Fibroblast of pulmonary artery (primary cell): Measurements from ENCODE around the gene AGAP1.
A peak's percentile ranks its signal among the peaks of the same experiment; 100 is the strongest.

Source experiments
- DNase-seq: peaks from one replicate; pipeline ENCODE4 v3.0.0-alpha.2; 2010; ENCODE audit warnings: low read depth
- H3K4me3 ChIP-seq: replicated peaks from 2 replicates; pipeline ENCODE4 v1.5.1; 2011; ENCODE audit warnings: low read depth, mild to moderate bottlenecking, control low read depth, low read length, moderate library complexity
- TF ChIP-seq, protein P1 (sequence below): IDR thresholded peaks from 2 replicates; pipeline ENCODE4 v1.5.1; 2011; ENCODE audit warnings: mild to moderate bottlenecking, control low read depth, low read length, inconsistent platforms; ENCODE audit errors: missing control alignments

AGAP1 gene

DNA sequence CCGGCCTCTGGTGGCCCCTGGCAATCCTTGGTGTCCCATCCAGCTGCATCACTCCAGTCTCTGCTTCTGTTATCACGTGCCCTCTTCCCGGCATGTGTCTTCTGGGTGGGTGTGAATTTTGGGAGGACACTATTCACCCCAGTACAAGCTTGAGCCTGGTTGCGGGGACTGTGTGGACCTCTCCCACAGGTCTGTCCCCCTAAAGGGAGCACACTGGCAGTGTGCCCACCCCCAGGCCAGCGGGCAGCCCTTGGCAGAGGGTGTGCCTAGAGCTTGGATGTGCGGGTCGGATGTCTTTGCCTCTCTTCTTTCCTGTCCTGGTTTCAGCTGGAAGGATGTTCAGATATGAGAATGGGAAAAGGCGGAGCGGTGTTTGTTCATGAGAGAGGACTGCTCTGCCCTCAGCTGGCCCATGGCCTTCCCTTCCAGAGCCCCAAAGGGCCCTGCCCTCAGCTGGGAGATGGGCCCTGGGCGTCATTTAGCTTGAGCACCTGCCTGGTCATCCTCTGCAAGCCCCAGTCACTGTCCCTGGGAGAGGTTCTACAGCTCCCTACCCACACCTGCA lies 73.2 kb downstream of the AGAP1 start:
- H3K4me3 ChIP-seq, result no peak overlapping the region
- no peak for DNase-seq
- TF ChIP-seq, protein P1, sequence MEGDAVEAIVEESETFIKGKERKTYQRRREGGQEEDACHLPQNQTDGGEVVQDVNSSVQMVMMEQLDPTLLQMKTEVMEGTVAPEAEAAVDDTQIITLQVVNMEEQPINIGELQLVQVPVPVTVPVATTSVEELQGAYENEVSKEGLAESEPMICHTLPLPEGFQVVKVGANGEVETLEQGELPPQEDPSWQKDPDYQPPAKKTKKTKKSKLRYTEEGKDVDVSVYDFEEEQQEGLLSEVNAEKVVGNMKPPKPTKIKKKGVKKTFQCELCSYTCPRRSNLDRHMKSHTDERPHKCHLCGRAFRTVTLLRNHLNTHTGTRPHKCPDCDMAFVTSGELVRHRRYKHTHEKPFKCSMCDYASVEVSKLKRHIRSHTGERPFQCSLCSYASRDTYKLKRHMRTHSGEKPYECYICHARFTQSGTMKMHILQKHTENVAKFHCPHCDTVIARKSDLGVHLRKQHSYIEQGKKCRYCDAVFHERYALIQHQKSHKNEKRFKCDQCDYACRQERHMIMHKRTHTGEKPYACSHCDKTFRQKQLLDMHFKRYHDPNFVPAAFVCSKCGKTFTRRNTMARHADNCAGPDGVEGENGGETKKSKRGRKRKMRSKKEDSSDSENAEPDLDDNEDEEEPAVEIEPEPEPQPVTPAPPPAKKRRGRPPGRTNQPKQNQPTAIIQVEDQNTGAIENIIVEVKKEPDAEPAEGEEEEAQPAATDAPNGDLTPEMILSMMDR, result no peak

DNA sequence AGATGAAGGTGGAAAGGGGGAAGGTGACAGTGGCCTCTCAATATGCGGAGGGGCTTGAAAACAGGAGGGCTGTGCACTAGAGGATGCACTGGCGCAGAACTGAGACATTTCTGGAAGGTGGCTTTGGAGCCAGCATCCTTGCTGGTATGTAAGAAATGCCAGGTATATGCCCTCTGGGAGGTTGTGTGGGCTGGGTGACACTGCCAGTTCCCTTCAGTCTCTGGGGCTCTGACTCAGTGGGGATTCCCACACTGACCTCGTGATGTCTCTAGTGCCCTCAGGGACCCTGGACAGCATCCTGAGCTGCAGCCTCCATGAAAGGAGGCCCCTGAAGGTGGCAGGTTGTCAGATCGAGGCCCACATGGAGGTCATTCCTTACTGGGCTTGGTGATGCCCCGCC lies 74.0 kb downstream of the AGAP1 start:
- H3K4me3 ChIP-seq, result no peak overlapping the region
- TF ChIP-seq, protein P1, result no peak
- no peak for DNase-seq

DNA sequence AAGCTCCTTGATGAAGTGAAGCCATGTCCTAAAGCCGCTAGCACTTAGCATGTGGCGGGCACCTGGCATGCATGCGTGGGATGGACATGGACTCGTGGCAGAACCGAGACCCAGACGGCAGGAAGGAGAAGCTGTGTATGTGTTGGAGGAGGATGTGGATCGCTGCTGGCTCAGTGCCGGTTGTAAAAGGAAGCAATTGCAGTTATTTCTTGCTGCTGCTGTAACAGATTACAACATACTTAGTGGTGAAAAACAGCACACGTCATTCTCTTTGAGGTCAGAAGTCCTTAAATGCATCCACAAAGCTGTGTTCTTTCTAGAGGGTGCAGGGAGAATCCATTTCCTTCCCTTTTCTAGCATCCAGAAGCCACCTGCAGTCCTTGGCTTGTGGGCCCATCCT lies 74.6 kb downstream of the AGAP1 start:
- no peak for DNase-seq
- TF ChIP-seq, protein P1, result no peak

DNA sequence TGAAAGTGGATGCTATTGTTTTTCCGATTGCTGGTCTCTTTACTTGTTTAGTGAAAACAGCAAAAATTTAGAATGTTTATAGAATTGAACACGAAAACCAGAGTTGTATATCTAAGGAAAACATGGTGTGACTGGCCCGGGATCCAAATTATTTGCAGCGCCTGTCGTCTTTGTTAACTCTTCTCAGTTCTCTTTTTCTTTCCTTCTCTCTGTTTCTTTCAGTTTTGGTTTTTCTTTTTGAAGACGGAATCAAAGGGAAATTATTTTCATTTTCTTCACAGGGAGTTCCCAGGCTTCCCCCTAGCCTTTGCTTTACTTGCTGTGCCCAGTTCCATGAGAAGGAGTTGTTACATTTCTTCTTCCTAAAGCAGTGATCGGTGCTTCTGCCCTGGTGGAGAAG lies 76.0 kb downstream of the AGAP1 start:
- DNase-seq, result no peak
- TF ChIP-seq, protein P1, result no peak
- no peak overlapping the region for H3K4me3 ChIP-seq

More for the DNA sequence above, 74.6 kb downstream of the AGAP1 start:
- no peak overlapping the region for H3K4me3 ChIP-seq

DNA sequence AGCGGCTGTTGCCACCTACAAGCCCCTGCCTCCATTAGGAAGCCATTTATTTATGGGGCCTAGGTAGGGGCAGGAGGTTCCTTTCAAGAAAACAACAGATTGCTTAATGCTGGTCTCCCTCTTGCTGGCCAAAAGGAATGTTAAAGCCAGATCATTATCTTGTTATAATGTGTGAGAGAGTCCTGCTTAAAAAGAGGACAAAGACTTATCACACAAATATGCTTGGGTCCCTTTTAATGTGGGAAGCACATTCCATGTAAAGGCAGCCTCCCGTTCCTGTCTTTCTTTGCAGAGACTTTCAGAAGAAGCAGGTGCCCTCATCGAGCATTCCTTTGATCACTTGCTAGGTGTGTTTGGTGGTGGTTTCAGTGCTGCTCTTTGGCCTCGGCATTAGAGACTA lies 76.4 kb downstream of the AGAP1 start:
- DNase-seq, result peak; percentile 36
- no peak overlapping the region for H3K4me3 ChIP-seq
- TF ChIP-seq, protein P1, result no peak

DNA sequence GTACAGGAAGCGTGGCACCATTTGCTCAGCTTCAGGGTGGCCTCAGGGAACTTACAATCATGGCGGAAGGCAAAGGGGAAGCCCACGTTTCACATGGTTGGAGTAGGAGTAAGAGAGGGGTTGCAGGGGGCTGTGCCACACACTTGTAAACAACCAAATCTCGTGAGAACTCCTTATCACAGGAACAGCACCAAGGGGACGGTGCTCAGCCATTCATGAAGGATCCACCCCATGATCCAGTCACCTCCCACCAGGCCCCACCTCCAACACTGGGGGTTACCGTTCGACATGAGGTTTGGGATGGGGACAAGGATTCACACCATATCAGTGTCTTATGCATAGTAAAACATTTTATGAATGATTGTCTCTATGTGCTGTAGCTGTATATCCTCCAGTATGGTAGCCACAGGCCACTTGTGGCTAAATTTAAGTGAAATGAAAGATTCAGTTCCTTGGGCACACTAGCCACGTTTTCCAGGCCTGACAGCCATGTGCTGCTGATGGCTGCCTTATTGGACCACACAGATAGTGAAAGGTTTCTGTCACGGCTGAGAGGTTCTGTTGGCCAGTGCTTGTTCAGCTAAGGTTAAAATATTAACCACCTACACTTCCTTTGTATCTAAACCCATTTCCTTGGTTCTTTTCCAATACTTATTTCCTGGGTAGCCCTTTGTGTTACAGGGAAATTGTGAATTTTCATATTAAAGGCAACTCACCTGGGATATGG lies 77.3 kb downstream of the AGAP1 start:
- no peak for DNase-seq
- TF ChIP-seq, protein P1, result no peak

DNA sequence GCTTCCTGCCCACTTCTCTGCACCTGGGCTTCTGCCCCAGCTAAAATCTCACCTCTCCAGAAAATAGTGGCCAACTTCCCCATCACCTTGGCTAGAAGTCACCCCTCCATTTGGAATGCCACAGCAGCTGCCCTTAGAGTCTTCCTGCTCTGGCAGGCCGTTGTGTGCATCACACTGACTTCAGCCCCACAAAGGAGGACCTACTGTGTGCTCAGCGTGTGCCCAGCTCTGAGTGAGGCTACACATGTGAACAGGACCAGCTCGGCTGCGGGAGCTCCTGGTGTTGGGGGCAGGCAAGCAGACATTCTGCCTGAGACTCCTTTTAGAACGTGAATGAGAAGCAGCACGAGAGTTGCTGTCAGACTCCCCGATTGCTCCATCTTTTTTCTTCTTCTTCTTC lies 78.7 kb downstream of the AGAP1 start:
- DNase-seq, result no peak
- TF ChIP-seq, protein P1, result no peak

More for the DNA sequence above, 77.3 kb downstream of the AGAP1 start:
- no peak overlapping the region for H3K4me3 ChIP-seq

More for the DNA sequence above, 78.7 kb downstream of the AGAP1 start:
- H3K4me3 ChIP-seq, result no peak overlapping the region
